ENCODE measurements around the gene ZNF385A. TPM values are rescaled to one million over a fixed set of nuclear protein-coding genes. Genes with fewer than 3 reads are reported as not detected.

Gene ZNF385A
- total RNA-seq, 1 experiment from 2014 or later, result 5.7 TPM

- no peak overlapping the region for H3K27ac ChIP-seq (ENCODE audit: insufficient read length, low read depth, low read length)
- H4K91ac ChIP-seq (ENCODE audit: insufficient read length, low read depth, low read length), result no peak overlapping the region
- H3K14ac ChIP-seq (ENCODE audit: insufficient read depth, low read length), result no peak overlapping the region
- H4K5ac ChIP-seq (ENCODE audit: insufficient read length, low read depth, low read length), result no peak overlapping the region
- H3K4ac ChIP-seq (ENCODE audit: low read depth, low read length), result no peak overlapping the region
- TF ChIP-seq CTCF (conservative IDR thresholded peaks at IDR 0.05), result no peak
- WGBS (ENCODE audit: extremely low coverage, insufficient read length, low lambda C conversion rate), result no CpG with 5 or more reads among the region's 2 CpGs
- H4K20me1 ChIP-seq (ENCODE audit: control insufficient read depth, insufficient read depth, insufficient read length), result no peaks in the 10 kb centered on the region
- peaks cover 19 to 22% of the 10 kb centered on the region in 2 experiments for H3K4me1 Mint-ChIP-seq
- peaks cover 11% of the 10 kb centered on the region for H3K23me2 ChIP-seq (ENCODE audit: insufficient read length, low read depth, low read length, poor library complexity, severe bottlenecking)
- no peaks in the 10 kb centered on the region for H3K27me3 ChIP-seq (ENCODE audit: insufficient read depth, low read length)
- H3K79me2 ChIP-seq (ENCODE audit: insufficient read depth, low read length), result no peaks in the 10 kb centered on the region
- H3K23ac ChIP-seq (ENCODE audit: insufficient read length, low read depth, low read length), result no peak overlapping the region
- no peak overlapping the region for H2BK12ac ChIP-seq (ENCODE audit: insufficient read length, low read depth, low read length)
- no peak overlapping the region for H2BK5ac ChIP-seq (ENCODE audit: insufficient read length, low read length)
- H3K79me1 ChIP-seq (ENCODE audit: insufficient read depth, low read depth, low read length, poor library complexity, severe bottlenecking), result no peaks in the 10 kb centered on the region
- H3K36me3 Mint-ChIP-seq (ENCODE audit: insufficient read depth in 1 of 3, low read depth in 3 of 3), result no peaks in the 10 kb centered on the region; a peak in 1 of 7 replicates
- H3K27ac Mint-ChIP-seq, result peak overlapping the region in 2 of 3 experiments; percentile 49 to 87; a peak in 5 of 7 replicates
- no peaks in the 10 kb centered on the region for H3K9me3 ChIP-seq (ENCODE audit: control insufficient read depth, low read depth, low read length)
- H3K9me3 Mint-ChIP-seq, result no peaks in the 10 kb centered on the region
- no peak overlapping the region for H2BK20ac ChIP-seq (ENCODE audit: low read depth, low read length, poor library complexity, severe bottlenecking)
- peak overlapping the region; percentile 98 for H3K4me2 ChIP-seq (ENCODE audit: insufficient read depth, insufficient read length, low read length)
- no peak overlapping the region for H3K18ac ChIP-seq (ENCODE audit: insufficient read length, low read depth, low read length)
- no peak overlapping the region for H2AFZ ChIP-seq (ENCODE audit: low read length)
- no peak overlapping the region for H2BK15ac ChIP-seq (ENCODE audit: low read depth, low read length)
- peaks cover 4% of the 10 kb centered on the region for H3K27me3 Mint-ChIP-seq (ENCODE audit: low read depth)
- no peak overlapping the region for H2AK5ac ChIP-seq (ENCODE audit: insufficient read length, low read length)
- peaks cover 15% of the 10 kb centered on the region for H3K4me1 ChIP-seq (ENCODE audit: insufficient read depth, low read length)
- peak; percentile 51 for DNase-seq
- H4K8ac ChIP-seq (replicated peaks; ENCODE audit: insufficient read length, low read depth, low read length), result no peak overlapping the region
- peak overlapping the region in 1 of 2 experiments; percentile 64; a peak in 1 of 5 replicates for H3K4me3 Mint-ChIP-seq
- no peak overlapping the region for H3K9ac ChIP-seq (ENCODE audit: extremely low read depth, insufficient read length, low read length)
- H3T11ph ChIP-seq (ENCODE audit: low read length), result no peak overlapping the region
- no peak overlapping the region for H2BK120ac ChIP-seq (ENCODE audit: low read depth, low read length, poor library complexity, severe bottlenecking)
- no peak overlapping the region for H3K56ac ChIP-seq (ENCODE audit: insufficient read length, low read depth, low read length)
Measured at GRCh38 chr12:54357506-54358190, 26.9 kb downstream of the ZNF385A start.
